BJ (cell line): ENCODE measurements around the gene KITLG. TPM values are rescaled to one million over a fixed set of nuclear protein-coding genes. Genes with fewer than 3 reads are reported as not detected.
"Not testable (repeated sequence)": the region's sequence is repeated elsewhere in the genome, so short reads cannot be mapped to it uniquely, and the experiment has no call there.

Experiments
- CTCF ChIA-PET: fragments of 350-600 bp; formaldehyde crosslinking; extraction: SDS; loops from one replicate; lab custom pipeline; 2021; ENCODE audit warnings: antibody characterized with exemption, inconsistent platforms; lab: Yijun Ruan, JAX
- POLR2A ChIA-PET: fragments of 300-600 bp; sonication (Branson Sonifier 250); formaldehyde crosslinking; extraction: SDS; loops from one replicate; lab custom pipeline; 2021; ENCODE audit warnings: antibody characterized with exemption; lab: Charles Lee
- DNase-seq: peaks from one replicate; pipeline ENCODE4 v3.0.0-alpha.2; 2011; ENCODE audit warnings: low read depth
- H3K27me3 ChIP-seq: 2 replicates; pipeline ENCODE4 v1.6.0; 2011; ENCODE audit warnings: low read length; ENCODE audit not compliant: control insufficient read depth, insufficient read depth
- H3K36me3 ChIP-seq: 2 replicates; pipeline ENCODE4 v1.5.1; 2011; ENCODE audit warnings: low read length; ENCODE audit not compliant: control insufficient read depth, insufficient read depth
- H3K4me3 ChIP-seq: 2 replicates; pipeline ENCODE4 v1.5.1; 2011; ENCODE audit warnings: low read depth, mild to moderate bottlenecking, control low read depth, low read length
- CTCF ChIP-seq: IDR thresholded peaks from 2 replicates; pipeline ENCODE4 v1.5.1; 2011; ENCODE audit warnings: low read depth, mild to moderate bottlenecking, control low read depth, inconsistent platforms, low read length, moderate library complexity; ENCODE audit not compliant: insufficient read depth
- polyA plus RNA-seq: library from polyadenylated mRNA; depleted of rRNA; stranded (reverse); fragments of >200 nt; gene quantifications from 2 replicates; pipeline ENCODE4 v1.2.3, GENCODE V29; 2011

Gene KITLG
- polyA plus RNA-seq, 1 experiment = 17.0 TPM

DNA sequence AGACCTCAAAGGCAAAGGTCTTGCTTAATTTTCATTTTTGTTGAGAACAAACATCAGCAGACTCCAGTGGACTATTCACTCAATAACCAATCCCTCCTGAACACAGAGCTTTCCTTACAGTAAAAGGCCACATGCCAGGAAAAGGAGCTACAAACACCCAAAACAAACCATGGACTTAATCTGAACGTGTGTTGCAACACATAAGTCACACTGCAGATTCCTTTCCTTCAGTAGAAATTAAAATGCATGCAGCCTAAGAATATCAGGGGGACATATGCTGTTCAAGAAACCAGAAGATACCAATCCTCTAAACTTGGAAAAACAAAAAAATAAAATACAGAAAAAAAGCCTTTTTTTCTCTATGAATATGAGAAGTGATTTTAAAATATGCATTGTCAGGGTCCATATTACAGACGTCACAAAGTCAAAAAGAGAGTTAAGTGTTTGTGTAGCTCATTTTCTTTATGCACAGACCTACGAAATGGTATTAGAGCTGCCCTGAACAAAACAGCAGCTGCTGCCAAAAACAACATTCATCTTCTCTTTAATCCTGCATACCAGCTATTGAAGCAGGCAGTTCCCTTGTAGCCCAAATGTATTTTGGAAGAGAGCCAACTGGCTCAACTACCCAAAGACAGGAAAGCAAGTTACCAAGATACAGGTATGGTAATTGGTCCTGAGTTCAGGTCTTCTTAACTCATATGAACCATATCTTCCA, 26.2 kb downstream of the KITLG start:
- ChIA-PET POLR2A (no interaction called here), CTCF (interaction anchor here (2.6 kb wide), 1 partner anchor 9 kb away, joined by 6 read pairs; no protein-coding TSS in a partner anchor)
- peak; percentile 69 for DNase-seq
- no peak for TF ChIP-seq CTCF
- no peaks in the 10 kb centered on the region for H3K27me3 ChIP-seq
- H3K4me3 ChIP-seq = no peak overlapping the region
- H3K36me3 ChIP-seq = 0 out of 2 replicates have a peak, but pooled peaks cover under 1% of the 10 kb centered on the region

DNA sequence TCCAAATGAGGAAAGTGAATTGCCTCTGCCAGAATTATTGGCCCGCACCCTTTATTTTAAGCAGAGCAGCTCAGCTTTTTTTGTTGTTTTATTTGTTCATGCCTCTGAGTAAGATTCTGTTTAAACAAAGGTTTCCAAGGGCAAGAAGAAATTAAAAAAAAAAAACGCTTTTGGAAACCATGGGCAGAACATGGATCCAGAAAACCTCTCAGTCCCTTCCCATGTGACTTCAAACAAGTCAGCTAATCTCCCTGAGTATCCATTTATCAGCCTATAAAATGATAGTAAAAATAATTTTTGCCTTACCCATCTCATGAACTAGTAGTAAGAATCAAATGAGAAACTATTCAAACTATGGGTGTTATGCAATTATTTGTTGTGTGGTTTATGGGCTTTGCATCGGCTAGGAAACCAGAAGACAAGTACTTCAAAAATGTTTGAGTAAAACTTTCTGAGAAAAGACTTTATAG, 27.6 kb downstream of the KITLG start:
- Histone ChIP-seq H3K27me3 (no peaks in the 10 kb centered on the region), H3K4me3 (no peak overlapping the region), H3K36me3 (no peaks in the 10 kb centered on the region)
- TF ChIP-seq CTCF = no peak
- DNase-seq = peak; percentile 96
- POLR2A ChIA-PET = interaction anchor here (0.6 kb wide), 2 partner anchors 406 to 627 kb away, joined by 3 to 7 read pairs; no protein-coding TSS in a partner anchor
- CTCF ChIA-PET = interaction anchor here (0.7 to 2.6 kb wide), 4 partner anchors 10 to 398 kb away, joined by 3 to 6 read pairs (median 5); no protein-coding TSS in a partner anchor

DNA sequence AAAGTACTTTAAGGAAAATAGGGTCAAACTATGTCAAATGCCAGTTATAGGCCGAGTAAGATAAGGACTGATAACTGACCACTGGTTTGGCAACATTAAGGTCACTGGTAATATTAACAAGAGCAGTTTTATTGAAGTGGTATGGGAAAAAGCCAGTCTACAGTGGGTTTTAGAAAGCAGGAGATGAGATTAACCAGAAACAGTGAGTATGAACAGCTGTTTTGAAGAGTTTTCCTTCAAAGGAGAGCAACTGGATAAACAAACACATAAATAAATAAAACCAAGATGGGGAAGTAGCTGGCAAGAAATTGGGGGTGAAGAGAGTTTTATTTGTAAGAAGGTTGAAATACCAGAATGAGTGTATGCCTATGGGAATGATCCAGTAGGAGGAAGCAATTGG, 30.3 kb downstream of the KITLG start:
- DNase-seq = no peak
- no peak overlapping the region for H3K4me3 ChIP-seq
- no peaks in the 10 kb centered on the region for H3K27me3 ChIP-seq
- no peak for TF ChIP-seq CTCF
- ChIA-PET POLR2A (no interaction called here), CTCF (no interaction called here)
- no peaks in the 10 kb centered on the region for H3K36me3 ChIP-seq

DNA sequence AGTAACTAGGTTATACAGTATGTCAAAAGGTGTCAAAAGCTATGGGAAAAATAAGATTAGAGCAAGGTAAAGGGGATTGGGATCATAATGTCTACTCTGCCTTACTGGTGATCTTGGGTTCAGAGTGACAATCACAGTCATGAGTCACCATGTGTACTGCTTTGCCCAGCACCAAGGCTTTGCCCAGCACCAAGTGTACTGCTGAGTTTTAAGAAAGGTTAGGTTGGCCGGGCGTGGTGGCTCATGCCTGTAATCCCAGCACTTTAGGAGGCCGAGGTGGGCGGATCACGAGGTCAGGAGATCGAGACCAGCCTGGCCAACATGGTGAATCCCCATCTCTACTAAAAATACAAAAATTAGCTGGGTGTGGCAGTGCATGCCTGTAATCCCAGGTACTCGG, 32.3 kb downstream of the KITLG start:
- DNase-seq, H3K4me3 ChIP-seq, H3K36me3 ChIP-seq, H3K27me3 ChIP-seq, POLR2A ChIA-PET: not testable (repeated sequence)
- CTCF ChIA-PET = interaction anchor here (0.6 kb wide), 1 partner anchor 125 kb away, joined by 3 read pairs; no protein-coding TSS in a partner anchor

DNA sequence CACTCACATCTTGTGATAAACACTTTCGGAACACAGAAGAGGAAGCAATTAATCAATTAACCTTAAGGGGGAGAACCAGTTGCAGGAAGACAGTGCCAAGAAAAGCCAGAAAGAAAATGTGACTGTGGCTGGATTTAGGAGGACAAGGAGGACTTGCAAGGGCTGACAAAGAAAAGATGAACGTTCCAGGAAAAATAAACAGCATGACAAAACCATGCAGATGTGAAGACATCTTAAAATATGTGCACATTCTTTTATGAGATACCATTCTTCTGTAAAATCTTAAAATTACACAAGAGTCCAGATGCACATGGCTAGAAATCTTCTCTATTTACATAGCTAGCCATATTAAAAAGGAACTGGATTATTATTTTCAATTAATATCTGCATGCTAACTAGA, 33.4 kb downstream of the KITLG start:
- POLR2A ChIA-PET = no interaction called here
- no peak for TF ChIP-seq CTCF
- CTCF ChIA-PET = no interaction called here
- no peaks in the 10 kb centered on the region for H3K27me3 ChIP-seq
- peak; percentile 72 for DNase-seq
- H3K4me3 ChIP-seq = no peak overlapping the region
- H3K36me3 ChIP-seq = no peaks in the 10 kb centered on the region
